Heart right ventricle (tissue), 16 donors: ENCODE results near the gene ANK3. TPM values are rescaled to one million over a fixed set of nuclear protein-coding genes. Genes with fewer than 3 reads are reported as not detected.

ENCODE experiments used
- ATAC-seq, 8 donors: fragments of 200-7000 bp; cut with Tn5 transposase; one replicate each; pipeline ENCODE4 v1.9.1; 2020; ENCODE audit warnings: mild to moderate bottlenecking in 8 of 8, moderate library complexity in 8 of 8, moderate number of reproducible peaks in 1 of 8
- DNase-seq, 2 donors: peaks; one replicate each; pipeline ENCODE4 v3.0.0-alpha.2; 2020
- H3K27ac ChIP-seq, 10 donors: fragments of 200-600 bp; sonication (generic) in 2 of 10; one replicate each; pipeline versions ENCODE4 v1.5.0 to v1.8.0; 2020 to 2022; ENCODE audit warnings: mild to moderate bottlenecking in 3 of 10
- H3K27me3 ChIP-seq, 7 donors: fragments of 200-600 bp; one replicate each; pipeline ENCODE4 v1.8.0; 2021 to 2022; ENCODE audit warnings: mild to moderate bottlenecking in 2 of 7
- H3K36me3 ChIP-seq, 9 donors: fragments of 200-600 bp; sonication (generic) in 1 of 9; one replicate each; pipeline versions ENCODE4 v1.5.0 to v1.8.0; 2020 to 2022; ENCODE audit warnings: mild to moderate bottlenecking in 2 of 9
- H3K4me1 ChIP-seq, 9 donors: fragments of 200-600 bp; sonication (generic) in 1 of 9; one replicate each; pipeline versions ENCODE4 v1.5.0 to v1.8.0; 2020 to 2022; ENCODE audit warnings: mild to moderate bottlenecking in 4 of 9
- H3K4me3 ChIP-seq, 10 donors: fragments of 200-600 bp; sonication (generic) in 2 of 10; one replicate each; pipeline versions ENCODE4 v1.5.0 to v1.8.0; 2020 to 2022; ENCODE audit warnings: mild to moderate bottlenecking in 7 of 10, moderate library complexity in 2 of 10
- H3K9me3 ChIP-seq, 11 donors: fragments of 200-600 bp in 10 of 11; sonication (generic) in 2 of 11; one replicate each; pipeline versions ENCODE4 v1.5.0 to v1.8.0; 2013 to 2022; ENCODE audit warnings: mild to moderate bottlenecking in 2 of 11, control low read depth in 1 of 11, moderate library complexity in 1 of 11
- CTCF ChIP-seq, 9 donors: fragments of 200-600 bp; sonication (generic) in 2 of 9; IDR thresholded peaks; one replicate each; pipeline versions ENCODE4 v1.5.0 to v1.8.0; 2021 to 2022; ENCODE audit warnings: antibody characterized with exemption in 9 of 9, mild to moderate bottlenecking in 5 of 9, moderate library complexity in 1 of 9
- WGBS, 2 donors: extraction: QIAGEN DNeasy Blood & Tissue Kit; methylation state at CpG; one replicate each; pipeline ENCODE4 v1.1.7; 2013; ENCODE audit warnings: inconsistent platforms in 1 of 2; 5-methylcytosine and 5-hydroxymethylcytosine counted together
- intact Hi-C, 10 donors: fragments of 100-400 bp; cut with DNase I; formaldehyde crosslinking; loops; one replicate each; pipeline versions ENCODE4 v1.11.1 to v1.14.2; 2022
- polyA plus RNA-seq, 2 donors: library from polyadenylated mRNA; stranded (reverse); fragments of 200-250 nt; gene quantifications; one replicate each; pipeline ENCODE4 v1.2.3, GENCODE V29; 2013
- total RNA-seq, 10 donors: library from RNA; stranded (reverse); fragmentation: NEBNext Ultra II Directional in 3 of 10; extraction: Animal tissue kit (Norgen Biotek cat#: 25700) in 3 of 10; gene quantifications; one replicate each; pipeline versions ENCODE4 v1.2.1 to v1.2.4, GENCODE V29; 2021 to 2023
- donor health status: Arrhythmogenic right ventricular cardiomyopathy.
- donor health status: ischemic (EF 13 %, LVEDD 7.1; RV severe dilation, severe dysfunction).
- donor health status: healthy with polysubstance abuse.
- donor health status: DM: no; HTN: yes; CAD: no.
- donor health status: DM: no; HTN: no; CAD: no.
- donor health status: ischemic (EF 25% LVEDD 6.9; RV normal size, moderate dysfunction).
- donor health status: ischemic (EF 25% LVEDD 5.7; RV mildly dilated, moderate dysfunction).
- donor health status: healthy.
- donor health status: DM: yes; HTN: yes; CAD: no.
- donor health status: Ischemic cardiomyopathy.
- donor health status: ischemic (EF 35%, LVEDD 5.7; RV mildly dilated, moderate dysfunction).
- donor health status: nonischemic (EF 11% LVEDD 7.7; RV severe dilation, severe dysfunction).
- donor health status: DM: yes; HTN: yes; CAD: no.
- donor health status: PGD.
- donor health status: ischemic (EF 29% LVEDD 5.4; RV normal size, mild dysfunction).
- donor health status: nonischemic (EF 23%, LVEDD 6.1; RV moderate dilation, normal function).

ANK3 gene
- total and polyA plus RNA-seq, 12 donors, result 34.4 to 287 (median 245) TPM

DNA sequence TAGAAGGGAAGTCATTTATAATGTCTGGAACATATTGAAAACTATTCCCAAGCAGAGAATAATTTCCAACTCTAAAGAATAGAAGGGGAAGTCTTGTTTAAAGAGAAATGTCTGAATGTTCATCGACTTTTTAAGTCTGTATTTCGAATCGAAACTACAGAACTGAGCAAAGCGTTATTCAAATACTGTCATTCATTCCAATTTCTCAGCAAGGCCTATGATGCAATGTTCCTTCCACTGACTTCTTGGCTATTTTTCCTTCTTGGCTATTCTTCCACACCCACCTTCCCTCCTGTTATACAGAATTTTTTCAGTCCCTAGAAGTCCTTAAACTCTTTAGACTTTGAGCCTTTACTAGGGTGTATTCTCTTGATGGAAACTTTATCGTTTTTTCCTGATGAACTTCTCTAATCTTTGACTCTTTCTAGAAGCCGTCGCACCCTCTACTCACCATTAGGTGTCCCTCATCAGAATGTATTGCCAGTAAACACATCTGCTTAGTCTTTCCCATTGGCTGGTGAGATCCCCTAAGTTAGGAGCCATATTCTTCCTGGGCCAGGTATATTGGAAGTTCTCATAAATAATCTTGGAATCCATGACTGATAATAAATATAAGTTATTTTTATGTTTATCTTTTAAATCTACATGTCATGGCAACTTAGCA, 247.6 kb downstream of the ANK3 start:
- Histone ChIP-seq H3K4me3 (no peak overlapping the region), H3K4me1 (peaks cover 0 to 31% (median 9%) of the 10 kb centered on the region in 9 donors)
- ATAC-seq, result peak in 3 of 8 donors; percentile 23 to 39 (median 34)

GRCh38 chr10:60140651-60141632, 248.7 kb downstream of the ANK3 start:
- Histone ChIP-seq H3K4me3 (peak overlapping the region in 9 of 10 donors; percentile 4 to 41 (median 33)), H3K4me1 (peaks cover 0 to 29% (median 9%) of the 10 kb centered on the region in 9 donors), H3K36me3 (peaks cover 0 to 4% (median 0%) of the 10 kb centered on the region in 9 donors), H3K9me3 (no peaks in the 10 kb centered on the region), H3K27me3 (no peaks in the 10 kb centered on the region), H3K27ac (peak overlapping the region; percentile 27 to 81 (median 68))
- no peak for TF ChIP-seq CTCF (IDR thresholded peaks at IDR 0.05)
- intact Hi-C loops, result no loop called here
- WGBS, 2 donors, result 33 to 38% methylated on average over 12 of the region's 12 CpGs
- DNase-seq, result peak; percentile 11 to 34
- peak; percentile 68 to 95 (median 89) for ATAC-seq

More for the DNA sequence above, 247.6 kb downstream of the ANK3 start:
- H3K36me3 ChIP-seq, result peaks cover 0 to 4% (median 0%) of the 10 kb centered on the region in 9 donors
- DNase-seq, result no peak
- no peak for TF ChIP-seq CTCF (IDR thresholded peaks at IDR 0.05)
- 87 to 88% methylated on average over 7 of the region's 7 CpGs for WGBS, 2 donors
- H3K27ac ChIP-seq, result peak overlapping the region in 5 of 10 donors; percentile 62 to 81 (median 78)
- H3K9me3 ChIP-seq, result no peaks in the 10 kb centered on the region
- no peaks in the 10 kb centered on the region for H3K27me3 ChIP-seq
- intact Hi-C loops, result no loop called here

GRCh38 chr10:60139798-60140566, 249.7 kb downstream of the ANK3 start:
- DNase-seq (no peak), ATAC-seq (peak in 3 of 8 donors; percentile 16 to 41 (median 35))
- Histone ChIP-seq H3K27ac (peak overlapping the region in 9 of 10 donors; percentile 27 to 81 (median 69)), H3K27me3 (no peaks in the 10 kb centered on the region), H3K4me3 (peak overlapping the region in 9 of 10 donors; percentile 4 to 41 (median 33)), H3K4me1 (peaks cover 0 to 29% (median 9%) of the 10 kb centered on the region in 9 donors), H3K9me3 (no peaks in the 10 kb centered on the region), H3K36me3 (peaks cover 0 to 5% (median 0%) of the 10 kb centered on the region in 9 donors)
- WGBS, 2 donors, result 14 to 17% methylated on average over 8 of the region's 8 CpGs
- intact Hi-C loops, result no loop called here
- no peak for TF ChIP-seq CTCF (IDR thresholded peaks at IDR 0.05)
